GM20000 (cell line): ENCODE data around the gene ATP1A2.

Experiments
- DNase-seq: peaks from one replicate; pipeline ENCODE4 v3.0.0; 2012; ENCODE audit warnings: low spot score
- CTCF ChIP-seq: IDR thresholded peaks from 2 replicates; pipeline ENCODE4 v1.5.1; 2012; ENCODE audit warnings: mild to moderate bottlenecking, control low read depth; ENCODE audit errors: extremely low read depth, missing control alignments

ATP1A2 gene

DNA sequence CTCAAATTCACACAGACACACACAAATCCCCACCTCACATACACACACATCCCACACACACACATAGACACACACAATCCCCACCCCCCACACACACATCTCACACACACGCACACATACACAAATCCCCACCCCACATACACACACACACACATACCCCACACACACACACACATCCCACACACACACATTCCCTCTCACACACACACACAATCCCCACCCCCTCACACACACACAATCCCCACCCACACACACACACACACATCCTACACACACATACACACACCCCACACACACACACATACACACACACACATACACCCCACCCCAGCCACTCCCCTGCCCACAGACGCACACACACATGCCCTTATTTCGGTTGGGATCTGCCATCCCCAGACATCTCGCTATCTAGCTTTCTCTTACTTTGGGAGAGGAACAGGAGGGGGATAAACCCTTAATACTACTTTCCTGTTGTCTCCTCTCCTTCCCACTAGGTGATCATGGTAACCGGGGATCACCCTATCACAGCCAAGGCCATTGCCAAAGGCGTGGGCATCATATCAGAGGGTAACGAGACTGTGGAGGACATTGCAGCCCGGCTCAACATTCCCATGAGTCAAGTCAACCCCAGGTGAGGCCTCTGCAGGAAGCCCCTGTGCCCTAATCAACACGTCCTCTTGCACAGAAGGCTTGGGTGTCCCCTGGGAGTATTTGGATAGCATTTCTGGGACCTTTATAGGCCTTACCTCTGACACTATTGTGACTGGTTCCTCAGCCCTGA is 18.6 kb downstream of the ATP1A2 start:
- no peak for DNase-seq
- no peak for TF ChIP-seq CTCF

DNA sequence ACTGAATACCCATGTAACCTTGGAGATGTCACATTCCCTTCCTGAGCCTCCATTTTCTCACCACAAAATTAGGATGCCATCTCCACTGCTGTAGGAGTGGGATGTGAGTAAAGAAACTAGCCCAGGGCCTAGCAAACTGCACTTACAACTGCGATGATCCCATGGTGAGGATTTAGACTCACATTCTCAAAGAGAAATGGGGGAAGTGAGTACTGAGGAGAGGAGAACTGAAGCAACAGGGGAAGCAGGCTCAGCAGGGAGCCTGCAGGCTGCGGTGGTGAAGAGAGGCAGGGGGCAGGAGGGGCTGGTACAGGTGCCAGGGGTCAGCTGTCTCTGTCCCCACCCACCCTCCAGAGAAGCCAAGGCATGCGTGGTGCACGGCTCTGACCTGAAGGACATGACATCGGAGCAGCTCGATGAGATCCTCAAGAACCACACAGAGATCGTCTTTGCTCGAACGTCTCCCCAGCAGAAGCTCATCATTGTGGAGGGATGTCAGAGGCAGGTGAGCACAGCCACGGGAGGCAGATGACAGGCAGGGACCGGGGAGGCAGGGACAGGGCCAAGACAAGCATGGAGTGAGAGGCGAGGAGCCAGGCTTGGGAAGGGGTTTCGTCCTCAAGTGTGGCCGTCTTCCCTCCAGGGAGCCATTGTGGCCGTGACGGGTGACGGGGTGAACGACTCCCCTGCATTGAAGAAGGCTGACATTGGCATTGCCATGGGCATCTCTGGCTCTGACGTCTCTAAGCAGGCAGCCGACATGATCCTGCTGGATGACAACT is 19.4 kb downstream of the ATP1A2 start:
- no peak for DNase-seq
- TF ChIP-seq CTCF = no peak

DNA sequence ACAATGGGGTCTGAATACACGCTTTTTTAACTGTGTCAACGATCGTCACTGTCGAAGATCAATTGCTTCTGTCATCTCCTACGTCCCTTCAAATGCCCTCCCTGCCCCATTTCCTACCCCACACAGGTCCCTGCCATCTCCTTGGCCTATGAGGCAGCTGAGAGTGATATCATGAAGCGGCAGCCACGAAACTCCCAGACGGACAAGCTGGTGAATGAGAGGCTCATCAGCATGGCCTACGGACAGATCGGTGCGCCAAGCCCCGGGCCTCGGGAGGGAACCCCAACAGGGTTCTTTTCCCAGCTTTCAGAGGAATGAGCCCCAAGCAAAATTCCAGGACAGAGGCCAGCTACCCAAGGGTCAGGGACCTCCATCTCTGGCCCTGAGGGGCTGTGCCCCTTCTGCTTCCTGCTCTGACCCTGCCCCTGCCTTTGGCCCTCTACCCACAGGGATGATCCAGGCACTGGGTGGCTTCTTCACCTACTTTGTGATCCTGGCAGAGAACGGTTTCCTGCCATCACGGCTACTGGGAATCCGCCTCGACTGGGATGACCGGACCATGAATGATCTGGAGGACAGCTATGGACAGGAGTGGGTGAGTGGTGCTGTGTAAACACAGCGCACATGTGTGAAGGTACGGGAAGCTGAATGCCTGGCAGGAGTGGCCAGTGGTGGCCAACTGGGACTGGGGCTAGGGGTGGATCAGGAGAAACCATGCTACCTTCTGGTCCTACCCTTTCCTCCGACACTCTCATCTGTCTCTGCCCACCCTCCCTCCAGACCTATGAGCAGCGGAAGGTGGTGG is 20.8 kb downstream of the ATP1A2 start:
- no peak for TF ChIP-seq CTCF
- no peak for DNase-seq

GRCh38 chr1:160136926-160137200 is 21.3 kb downstream of the ATP1A2 start:
- no peak for TF ChIP-seq CTCF

GRCh38 chr1:160137216-160137862 is 21.8 kb downstream of the ATP1A2 start:
- TF ChIP-seq CTCF = no peak

More at GRCh38 chr1:160136926-160137200, 21.3 kb downstream of the ATP1A2 start:
- no peak for DNase-seq

GRCh38 chr1:160139840-160140239 is 24.3 kb downstream of the ATP1A2 start:
- TF ChIP-seq CTCF = no peak
- no peak for DNase-seq

More at GRCh38 chr1:160137216-160137862, 21.8 kb downstream of the ATP1A2 start:
- no peak for DNase-seq
